Measurements from ENCODE around the gene SPNS2. TPM values are rescaled to one million over a fixed set of nuclear protein-coding genes. Genes with fewer than 3 reads are reported as not detected.
"Not testable (repeated sequence)": the region's sequence is repeated elsewhere in the genome, so short reads cannot be mapped to it uniquely, and the experiment has no call there.

Gene SPNS2
- total RNA-seq, 1 donor from 2014 or later, result 11.4 TPM

DNA sequence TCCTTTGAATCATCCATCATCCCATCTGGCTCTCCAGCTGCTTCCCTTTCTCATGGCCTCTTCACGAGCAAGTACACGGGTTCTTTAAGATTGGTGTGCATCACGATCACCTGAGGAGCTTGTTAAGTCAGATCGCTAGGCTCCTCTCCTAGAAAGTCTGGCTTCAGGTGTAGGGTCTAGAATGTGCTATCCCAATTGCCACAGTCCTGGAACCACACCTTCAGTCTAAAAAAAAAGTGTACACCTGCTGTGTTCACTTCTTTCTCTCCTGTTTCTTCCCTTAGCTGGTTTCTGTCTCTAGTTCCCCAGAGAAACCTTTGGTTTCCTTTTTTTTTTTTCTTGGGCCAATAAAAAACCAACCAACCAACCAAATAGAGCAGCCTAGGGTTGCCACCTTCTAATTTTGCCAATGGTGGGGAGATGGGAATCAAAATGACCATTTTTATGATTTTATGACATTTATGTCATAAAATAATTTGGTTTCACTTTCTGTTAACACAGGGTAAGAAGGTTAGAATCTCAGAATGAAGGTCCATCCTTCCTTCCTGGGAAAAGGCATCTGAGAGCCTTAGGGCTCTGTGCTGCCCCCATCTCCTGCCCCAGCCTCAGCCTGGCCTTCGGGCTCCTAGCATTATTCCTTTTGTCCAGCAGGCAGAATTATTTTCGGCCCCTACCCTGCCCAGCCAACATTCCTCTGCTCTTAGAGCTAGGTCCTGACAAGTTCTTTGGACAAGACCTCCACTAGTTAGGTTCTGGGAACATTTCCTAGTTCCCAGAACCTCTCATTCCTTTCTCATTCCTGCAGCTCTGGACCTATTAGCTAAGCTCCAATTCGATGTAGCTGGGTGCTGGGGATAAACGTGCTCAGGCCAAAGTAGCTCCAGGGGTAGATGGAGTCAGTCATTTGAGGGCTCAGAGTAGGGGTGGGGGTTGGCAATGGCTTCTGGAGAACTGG lies 63.6 kb downstream of the SPNS2 start:
- DNase-seq (ENCODE audit: low spot score) (no peak), ATAC-seq (no peak)

DNA sequence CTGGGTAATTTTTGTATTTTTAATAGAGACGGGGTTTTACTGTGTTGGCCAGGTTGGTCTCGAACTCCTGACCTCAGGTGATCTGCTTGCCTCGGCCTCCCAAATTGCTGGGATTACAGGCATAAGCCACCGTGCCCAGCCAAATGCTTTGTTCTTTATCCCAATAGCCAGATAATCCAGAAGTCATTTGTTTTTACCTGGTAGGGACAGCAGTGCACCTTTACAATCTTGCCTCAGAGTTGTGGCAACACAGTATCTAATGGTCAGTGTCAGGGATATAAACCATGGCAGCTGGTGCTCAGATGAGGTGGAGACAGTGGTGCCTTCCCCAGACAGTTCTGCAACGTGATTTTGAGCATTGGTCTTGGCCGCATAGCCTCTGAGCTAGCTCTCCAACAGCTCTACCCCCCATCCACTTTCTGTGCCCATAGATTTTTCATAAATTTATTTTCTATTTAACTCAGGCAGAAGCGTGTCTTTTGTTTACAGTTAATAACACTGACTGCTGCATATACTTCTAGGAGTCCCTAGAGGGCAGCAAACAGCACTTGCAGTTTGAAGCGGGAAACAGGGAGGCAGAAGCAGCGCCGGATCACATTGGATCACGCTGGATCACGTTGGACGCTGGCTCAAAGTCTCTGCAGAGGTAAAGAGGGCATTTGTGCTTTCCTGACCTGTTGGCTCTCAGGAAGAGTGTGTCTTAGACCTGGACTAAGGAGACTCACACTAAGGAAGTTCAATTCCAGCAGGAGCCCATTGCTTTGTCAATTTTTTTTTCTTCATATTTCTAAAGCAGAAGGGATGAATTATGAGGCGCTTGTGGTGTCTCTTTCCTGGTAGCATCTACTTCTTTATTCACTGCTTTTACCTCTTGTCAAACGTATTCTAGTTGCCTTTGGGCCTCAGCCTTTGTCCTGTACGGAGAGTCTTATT lies 66.8 kb downstream of the SPNS2 start:
- DNase-seq (ENCODE audit: low spot score) (peak; percentile 84), ATAC-seq (peak; percentile 97)

DNA sequence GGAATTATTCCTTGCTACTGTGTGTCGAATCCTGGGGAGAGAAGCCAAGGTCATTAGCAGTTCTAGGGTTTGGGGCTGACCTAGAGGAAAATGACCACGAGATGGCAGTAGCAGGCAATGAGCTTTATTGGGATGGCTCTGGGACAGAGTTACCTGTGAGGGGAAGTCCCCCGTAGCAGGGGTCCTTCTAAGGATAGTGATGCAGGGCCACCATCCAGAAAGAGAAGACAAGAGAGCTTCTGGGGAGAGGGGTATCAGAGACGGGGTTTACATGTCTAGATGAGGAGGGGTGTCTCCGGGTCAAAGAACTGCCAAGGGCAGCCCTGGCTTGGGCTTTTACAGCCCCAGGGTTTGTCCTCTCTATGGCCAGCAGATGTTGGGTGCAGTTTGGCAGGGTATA lies 68.1 kb downstream of the SPNS2 start:
- ATAC-seq (peak; percentile 82), DNase-seq (ENCODE audit: low spot score) (no peak)

DNA sequence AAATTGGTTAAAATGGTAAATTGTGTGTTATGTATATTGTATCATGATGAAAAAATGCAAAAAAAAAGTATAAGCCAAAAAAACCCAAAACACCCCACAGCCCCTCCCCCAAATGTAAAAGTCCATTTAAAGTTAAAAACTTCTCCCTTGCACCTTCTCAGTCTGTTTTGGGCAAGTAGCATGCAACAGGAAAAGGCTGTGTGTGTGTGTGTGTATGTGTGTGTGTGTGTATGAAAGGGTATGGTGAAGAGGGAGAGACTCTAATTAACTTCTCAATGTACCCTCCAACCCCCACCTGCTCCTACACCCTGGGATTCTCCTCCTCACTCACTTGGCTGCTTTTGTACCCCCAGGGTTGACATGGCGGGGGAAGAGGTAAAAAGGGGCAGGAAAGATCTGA lies 70.9 kb downstream of the SPNS2 start:
- no peak for ATAC-seq
- no peak for DNase-seq (ENCODE audit: low spot score)

DNA sequence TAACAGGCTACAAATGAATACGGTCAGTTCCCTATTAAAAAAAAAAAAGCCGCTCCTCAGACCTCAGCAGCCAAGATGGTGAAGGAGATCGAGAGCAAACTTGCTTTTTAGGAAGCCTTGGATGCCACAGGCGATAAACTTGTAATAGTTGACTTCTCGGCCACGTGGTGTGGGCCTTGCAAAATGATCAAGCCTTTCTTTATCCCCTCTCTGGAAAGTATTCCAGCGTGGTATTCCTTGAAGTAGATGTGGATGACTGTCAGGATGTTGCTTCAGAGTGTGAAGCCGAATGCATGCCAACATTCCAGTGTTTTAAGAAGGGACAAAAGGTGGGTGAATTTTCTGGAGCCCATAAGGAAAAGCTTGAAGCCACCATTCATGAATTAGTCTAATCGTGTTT lies 73.5 kb downstream of the SPNS2 start:
- no peak for DNase-seq (ENCODE audit: low spot score)
- no peak for ATAC-seq

DNA sequence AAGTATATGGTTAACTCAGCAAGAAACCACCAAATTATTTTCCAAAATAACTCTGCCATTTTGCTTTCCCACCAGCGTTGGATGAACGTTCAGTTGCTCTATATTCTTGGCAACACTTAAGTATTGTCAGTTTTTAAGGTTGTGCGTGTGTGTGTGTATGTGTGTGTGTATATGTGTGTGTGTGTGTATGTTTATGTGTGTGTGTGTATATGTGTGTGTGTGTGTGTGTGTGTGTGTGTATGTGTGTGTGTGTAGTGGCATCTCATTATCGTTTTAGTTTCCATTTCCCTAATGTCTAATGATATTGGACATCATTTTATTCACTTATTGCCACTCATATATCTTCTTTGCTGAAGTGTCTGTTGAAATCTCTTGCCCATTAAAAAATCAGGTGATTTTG lies 74.4 kb downstream of the SPNS2 start:
- no peak for ATAC-seq
- DNase-seq (ENCODE audit: low spot score), result no peak

DNA sequence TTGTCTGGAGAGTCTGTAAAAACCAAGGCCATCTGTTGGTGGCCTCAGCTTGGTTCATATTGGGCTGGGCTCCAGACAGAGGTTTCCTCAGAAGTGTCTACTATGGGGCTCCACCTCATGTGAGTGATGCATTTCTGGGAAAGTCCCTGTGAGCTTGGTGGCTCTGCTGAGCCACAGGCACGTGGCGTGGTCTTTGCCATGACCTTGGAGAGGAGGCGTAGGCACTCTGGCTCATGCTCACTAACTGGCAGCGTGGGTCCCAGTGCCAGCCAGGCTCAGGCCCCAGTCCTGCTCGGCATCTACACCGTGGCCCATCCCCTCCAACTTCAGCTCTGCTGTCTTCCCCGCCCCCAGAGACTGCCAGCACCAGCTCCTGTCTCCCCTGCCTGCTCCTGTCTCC lies 75.0 kb downstream of the SPNS2 start:
- ATAC-seq, result no peak
- no peak for DNase-seq (ENCODE audit: low spot score)

DNA sequence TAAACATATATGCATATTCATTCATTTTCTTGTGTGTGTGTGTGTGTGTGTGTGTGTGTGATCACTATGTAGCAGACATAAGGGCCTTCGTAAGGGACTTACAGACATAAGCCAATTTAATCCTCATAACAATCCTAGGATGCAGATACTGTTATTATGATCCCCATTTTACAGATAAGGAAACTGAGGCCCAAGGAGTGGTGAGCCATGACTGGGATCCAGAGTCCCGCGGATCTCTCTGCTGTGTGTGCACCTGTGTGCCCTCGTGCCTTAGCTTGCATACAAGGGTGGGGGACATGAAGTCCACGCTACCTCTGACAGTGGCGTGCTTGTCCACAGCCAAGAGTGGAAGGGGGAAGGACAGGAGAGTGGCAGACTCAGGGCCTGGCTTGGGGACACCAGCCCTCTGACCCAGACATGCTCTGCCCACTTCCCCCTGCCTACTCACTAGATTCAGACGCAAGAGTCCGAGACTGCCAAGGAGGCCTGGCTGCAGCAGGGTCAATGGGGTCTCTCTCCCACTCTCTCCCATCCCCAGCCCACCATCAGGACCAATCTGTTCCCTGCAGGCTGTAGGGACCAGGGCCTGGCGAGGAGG lies 75.9 kb downstream of the SPNS2 start:
- ATAC-seq, result no peak
- DNase-seq (ENCODE audit: low spot score), result no peak

DNA sequence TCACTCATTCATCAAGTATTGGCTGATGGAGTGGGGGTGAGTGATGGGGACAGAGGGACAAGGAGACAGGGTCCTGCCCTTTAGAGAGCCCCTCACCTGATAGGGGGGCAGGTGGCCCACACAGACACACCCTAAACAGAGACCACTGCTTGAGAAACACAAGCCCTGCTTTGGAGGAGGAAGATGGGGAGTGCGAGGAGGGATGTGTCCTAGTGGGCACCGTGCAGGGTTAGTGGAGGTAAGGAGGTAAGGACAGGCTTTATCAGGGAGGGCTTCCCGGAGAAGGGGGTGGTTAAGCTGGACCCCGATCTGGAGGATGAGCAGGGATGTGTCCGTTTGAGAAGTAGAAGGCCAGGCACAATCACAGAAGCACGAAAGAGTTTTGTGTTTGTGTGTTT lies 77.5 kb downstream of the SPNS2 start:
- ATAC-seq (no peak), DNase-seq (ENCODE audit: low spot score) (no peak)

DNA sequence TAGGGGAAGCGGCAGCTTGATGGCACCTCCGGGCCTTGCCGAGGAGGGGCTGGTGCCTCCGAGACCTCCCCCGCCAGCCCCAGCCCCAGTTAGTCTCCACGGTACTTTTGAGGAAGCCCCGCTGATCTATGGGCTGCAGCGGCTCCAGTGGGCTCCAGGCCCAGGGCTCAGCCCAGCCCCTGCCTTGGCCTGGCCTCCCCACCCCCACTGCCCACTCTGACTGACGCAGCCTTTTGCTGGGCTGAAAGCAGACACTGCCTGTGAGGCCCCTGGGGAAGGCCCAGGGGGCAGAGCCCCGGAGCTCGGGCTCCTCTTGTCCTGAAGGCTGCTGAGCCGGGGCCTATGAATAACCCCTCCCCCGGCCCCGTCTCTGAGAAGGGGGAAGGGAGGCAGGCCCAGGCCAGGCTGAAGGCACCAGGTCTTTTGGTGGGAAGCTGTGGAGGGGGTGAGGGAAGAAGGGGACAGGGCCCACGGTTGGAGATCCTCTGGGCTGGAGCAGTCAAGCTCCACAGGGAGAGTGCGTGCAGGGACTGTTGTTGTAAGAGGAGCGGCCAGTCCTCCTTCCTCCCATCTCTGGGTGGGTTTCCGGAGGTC lies 78.1 kb downstream of the SPNS2 start:
- ATAC-seq, result no peak
- DNase-seq (ENCODE audit: low spot score), result no peak

DNA sequence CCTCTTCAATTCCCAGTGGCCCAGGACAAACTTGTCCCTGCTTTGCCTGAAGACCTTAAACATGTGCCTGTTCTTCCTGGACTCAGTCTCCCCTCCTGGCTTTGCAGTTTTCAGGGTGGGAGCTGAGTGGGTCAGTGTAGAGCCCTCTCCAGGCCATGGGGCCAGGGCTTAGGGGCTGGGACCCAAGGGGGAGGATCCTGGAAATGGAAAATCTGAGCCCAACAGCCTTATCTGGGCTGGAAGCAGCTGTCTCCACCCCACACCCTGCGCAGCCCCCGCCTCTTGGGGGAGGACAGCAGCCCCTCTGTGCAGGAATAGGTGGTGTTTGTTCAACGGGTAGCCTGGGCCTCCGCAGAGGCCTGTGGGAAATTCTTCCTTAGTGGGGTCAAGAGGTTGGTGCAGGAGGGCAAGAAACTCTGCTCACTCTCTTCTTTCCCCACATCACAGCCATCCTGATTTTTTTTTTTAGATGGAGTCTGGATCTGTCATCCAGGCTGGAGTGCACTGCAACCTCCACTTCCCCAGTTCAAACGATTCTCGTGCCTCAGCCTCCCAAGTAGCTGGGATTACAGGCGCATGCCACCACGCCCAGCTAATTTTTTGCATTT lies 78.8 kb downstream of the SPNS2 start:
- ATAC-seq, result no peak

DNA sequence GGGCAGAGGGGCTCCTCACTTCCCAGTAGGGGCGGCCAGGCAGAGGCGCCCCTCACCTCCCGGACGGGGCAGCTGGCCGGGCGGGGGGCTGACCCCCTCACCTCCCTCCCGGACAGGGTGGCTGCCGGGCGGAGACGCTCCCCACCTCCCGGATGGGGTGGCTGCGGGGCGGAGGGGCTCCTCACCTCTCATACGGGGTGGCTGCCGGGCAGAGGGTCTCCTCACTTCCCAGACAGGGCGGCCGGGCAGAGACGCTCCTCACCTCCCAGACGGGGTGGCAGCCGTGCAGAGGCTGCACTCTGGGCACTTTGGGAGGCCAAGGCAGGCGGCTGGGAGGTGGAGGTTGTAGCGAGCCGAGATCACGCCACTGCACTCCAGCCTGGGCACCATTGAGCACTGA lies 79.7 kb downstream of the SPNS2 start:
- not testable (repeated sequence) for DNase-seq (ENCODE audit: low spot score); ATAC-seq

More for the DNA sequence above, 78.8 kb downstream of the SPNS2 start:
- DNase-seq (ENCODE audit: low spot score), result no peak

DNA sequence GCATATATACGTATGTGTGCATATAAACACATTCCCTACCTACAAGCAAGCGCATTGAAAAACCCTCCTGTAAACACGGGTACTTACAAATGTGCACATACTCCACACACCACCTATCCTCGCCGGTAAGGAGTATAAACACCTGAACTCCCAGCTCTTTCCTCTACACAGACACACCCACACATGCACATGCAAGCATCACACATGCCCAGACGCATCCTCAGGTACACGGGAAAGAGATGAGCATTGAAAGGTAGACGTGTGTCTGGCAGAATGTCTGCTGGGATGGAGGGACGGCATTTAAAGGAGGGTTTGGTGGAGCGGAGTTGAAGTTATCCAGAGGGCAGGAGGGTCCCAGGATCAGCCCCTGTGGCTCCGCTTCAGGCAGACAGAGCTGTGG lies 81.0 kb downstream of the SPNS2 start:
- DNase-seq (ENCODE audit: low spot score), result no peak

DNA sequence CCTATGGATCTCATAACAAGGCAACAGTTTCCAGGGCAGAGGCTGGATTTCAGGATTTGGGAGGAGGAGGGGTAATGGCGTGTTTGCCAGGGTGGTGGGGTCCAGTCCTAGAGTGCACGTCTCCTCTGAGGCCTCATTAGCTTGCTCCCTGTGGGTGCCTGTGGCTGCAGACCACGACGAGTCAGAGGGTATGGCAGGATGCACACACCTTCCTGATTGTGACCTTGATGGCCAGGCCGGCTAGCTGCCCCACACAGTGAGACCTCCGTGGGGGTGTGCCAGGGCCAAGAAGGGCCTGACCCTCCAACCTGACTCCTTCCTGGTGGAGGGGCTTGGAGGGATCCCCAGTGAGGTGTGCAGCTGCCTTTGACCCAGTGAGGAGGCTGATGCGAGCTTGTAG lies 81.6 kb downstream of the SPNS2 start:
- ATAC-seq, result no peak

More for the DNA sequence above, 81.0 kb downstream of the SPNS2 start:
- no peak for ATAC-seq

DNA sequence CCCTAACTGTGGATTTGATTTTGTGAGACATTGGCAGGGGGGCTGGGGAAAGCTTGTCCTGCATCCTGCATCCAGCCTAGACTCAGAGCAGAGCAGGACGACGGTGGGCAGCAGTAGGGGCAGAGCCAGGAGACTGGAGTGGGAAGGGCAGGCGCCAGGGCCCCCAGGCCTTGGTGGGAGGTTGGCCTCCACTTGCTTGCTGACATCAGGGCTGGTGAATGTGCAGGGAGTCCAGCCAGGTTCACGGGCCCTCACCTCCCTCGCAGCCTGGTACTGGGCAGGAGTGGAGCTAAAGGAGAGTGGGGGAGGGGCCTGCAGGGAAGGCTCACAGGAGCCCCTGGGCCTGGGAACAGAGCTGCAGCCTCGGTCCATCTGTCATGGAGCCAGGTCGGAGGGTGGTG lies 83.4 kb downstream of the SPNS2 start:
- no peak for ATAC-seq
- no peak for DNase-seq (ENCODE audit: low spot score)

More for the DNA sequence above, 81.6 kb downstream of the SPNS2 start:
- DNase-seq (ENCODE audit: low spot score), result no peak

DNA sequence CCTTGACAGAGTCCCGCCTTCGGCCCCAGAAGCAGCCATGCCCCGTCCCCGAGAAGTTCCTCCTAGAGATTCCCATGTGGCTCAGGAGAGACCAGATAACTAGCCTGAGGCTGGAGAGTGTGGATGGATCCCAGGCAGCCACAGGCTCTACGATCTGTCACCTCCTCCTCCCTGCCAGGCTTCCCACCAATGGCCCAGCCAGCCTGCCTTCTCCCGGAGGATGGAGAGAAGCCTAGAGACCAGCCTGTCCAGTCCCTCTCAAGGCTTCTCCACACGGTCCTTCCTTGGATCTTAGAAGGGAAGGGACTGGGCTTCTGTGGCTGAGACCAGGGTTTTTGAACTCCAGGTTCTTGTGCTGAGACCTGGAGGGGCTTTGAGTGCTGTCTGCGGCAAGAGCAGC lies 84.0 kb downstream of the SPNS2 start:
- ATAC-seq (no peak), DNase-seq (ENCODE audit: low spot score) (no peak)

DNA sequence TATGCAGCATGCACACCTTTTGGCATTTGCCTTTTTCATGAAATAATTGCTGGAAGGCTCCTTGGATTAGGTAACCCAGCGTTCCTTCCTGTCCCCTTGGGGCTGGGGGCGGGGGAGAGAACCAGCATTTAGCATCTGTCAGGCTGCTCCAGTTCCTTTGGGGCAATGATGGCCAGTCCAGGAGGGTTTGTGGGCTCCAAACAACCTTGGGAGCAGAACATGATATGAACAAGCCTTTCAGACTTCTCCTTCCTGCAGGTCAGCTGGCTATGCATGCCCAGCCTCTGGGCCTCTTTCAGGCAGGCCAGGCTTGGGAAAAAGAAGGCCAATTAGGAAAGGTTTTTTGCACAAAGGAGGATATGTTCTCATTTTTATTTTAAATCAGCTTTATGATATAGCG lies 84.5 kb downstream of the SPNS2 start:
- ATAC-seq (no peak), DNase-seq (ENCODE audit: low spot score) (no peak)

DNA sequence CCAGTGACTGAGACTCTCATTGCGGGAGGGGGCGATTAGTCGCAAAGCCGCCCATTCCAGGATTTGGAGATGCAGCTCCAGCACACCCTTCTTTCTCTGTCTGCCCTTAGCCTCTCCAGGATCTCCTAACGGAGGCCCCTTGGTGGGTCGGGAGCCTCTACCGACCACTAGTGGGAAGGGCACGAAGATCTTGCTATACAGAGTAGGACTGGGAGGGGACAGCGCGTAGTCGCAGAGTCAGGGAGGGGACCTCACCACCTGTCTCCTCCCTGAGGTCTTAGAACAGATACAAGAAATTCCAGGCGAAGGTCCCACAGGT lies 85.1 kb downstream of the SPNS2 start:
- no peak for DNase-seq (ENCODE audit: low spot score)

DNA sequence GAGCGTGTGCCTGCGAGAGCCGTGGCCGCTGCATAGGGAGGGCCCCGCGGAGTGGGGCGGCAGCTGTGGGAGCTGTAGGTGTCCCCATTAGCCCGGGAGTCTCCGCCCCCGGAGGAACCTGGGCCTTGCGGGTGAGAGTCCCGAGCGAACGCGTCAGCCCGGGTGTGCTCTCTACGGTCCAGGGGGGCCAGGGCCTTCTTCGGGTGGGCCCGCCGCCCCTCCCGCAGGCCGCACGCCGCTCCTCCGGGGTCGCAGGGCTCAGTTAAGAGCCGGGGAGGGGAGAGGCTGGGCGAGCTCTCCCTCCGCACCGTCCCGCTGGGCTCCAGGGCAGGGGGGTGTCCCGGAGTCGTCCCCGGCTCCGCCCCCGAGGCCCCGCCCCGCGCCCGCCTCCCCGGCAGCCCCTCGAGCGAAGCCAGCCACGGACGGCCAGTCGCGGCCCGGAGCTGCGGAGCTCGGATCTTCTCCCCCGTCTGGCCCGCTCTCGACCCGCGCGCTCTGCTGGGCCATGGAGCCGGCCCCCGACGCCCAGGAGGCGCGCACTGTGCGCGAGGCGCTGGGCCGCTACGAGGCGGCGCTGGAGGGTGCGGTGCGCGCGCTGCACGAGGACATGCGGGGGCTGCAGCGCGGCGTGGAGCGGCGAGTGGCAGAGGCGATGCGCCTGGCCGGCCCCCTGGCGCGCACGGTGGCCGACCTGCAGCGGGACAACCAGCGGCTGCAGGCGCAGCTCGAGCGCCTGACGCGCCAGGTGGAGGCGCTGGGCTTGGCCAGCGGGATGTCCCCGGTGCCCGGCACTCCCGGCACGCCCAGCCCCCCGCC lies 85.6 kb downstream of the SPNS2 start, which contains the start of gene SMTNL2:
Gene SMTNL2, plus strand, starts transcription at position 429 of the 816 bp plus-strand sequence. Its CDS starts 77 bp downstream, at position 506.
- DNase-seq (ENCODE audit: low spot score), result no peak
- peak; percentile 46 for ATAC-seq

More for the DNA sequence above, 85.1 kb downstream of the SPNS2 start:
- ATAC-seq, result peak; percentile 19

Data from left lobe of liver (tissue), 2 donors.